ENCODE results near the gene UBE2E1.
"Not testable (repeated sequence)": the region's sequence is repeated elsewhere in the genome, so short reads cannot be mapped to it uniquely, and the experiment has no call there.

UBE2E1 gene

DNA sequence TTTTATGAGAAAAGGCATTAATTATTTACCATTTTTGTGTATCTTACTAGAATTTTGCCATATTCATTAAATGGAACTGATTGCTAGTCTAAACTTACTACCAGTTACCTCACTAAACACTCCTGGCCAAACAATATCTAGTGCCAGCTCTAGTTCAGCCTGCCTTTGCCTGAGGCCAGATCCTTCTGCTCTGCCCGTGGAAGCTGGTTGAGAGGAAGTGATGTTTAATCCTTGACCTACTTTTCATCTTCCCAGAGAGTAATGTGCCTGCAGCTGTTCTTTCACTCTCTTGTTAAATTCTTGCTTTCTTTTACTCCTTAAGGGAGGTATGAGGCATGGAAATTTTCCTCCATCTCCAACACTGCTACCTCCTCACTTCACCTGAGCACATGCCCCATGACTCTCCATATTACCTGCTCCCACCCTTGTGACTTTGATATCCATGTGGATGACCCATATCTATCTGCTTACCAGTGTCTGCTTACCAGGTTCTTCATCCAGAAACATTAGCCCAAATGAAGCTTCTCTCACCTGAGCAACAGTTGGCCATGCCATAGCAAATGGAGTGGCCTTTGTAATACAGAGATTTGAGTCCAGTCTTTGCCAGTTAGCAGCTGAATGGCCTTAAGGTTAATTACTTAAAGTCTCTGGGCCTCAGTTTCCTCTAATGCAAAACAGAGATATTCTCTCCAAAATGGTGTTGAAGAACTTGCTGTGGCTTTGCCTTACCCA is 53.4 kb downstream of the UBE2E1 start:
- DNase-seq, result no peak

DNA sequence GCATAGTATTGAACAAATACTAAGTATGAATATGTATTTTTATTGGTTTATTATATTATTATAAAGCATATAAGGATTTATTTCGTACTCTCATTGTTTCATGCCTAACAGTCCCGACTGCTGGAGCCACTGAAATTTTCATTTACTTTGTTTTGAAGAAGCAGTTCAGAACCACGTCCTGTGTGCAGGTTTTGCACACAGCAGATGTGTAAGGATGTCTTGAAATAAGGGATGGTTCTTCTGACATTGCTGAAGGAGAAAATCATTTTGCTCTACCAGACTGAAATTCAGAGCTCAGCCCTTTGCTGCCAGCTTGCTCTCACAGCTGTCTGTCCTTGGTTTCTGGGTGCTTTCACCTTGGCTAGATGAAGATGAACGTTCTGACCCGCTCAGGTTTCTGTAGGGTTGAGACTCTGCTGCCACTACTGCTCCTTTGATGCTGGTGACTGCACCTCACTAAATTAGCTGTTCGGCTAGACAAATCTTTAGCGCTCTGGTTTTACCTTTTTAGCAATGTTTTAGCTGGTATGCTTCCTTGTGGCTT is 54.2 kb downstream of the UBE2E1 start:
- no peak for DNase-seq

DNA sequence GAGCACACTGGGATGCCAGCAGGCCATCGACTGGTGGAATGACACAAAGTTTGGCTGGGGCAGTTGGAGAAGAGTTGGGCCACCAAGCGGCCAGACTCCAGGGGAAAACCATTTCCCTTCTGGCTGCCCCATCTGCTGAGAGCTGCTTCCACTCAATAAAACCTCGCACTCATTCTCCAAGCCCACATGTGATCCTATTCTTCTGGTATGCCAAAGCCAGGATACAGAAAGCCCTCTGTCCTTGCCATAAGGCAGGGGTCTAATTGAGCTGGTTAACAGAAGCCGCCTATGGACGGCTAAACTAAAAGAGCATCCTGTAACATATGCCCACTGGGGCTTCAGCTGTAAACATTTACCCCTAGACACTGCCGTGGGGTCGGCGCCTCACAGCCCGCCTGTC is 55.9 kb downstream of the UBE2E1 start:
- no peak for DNase-seq

DNA sequence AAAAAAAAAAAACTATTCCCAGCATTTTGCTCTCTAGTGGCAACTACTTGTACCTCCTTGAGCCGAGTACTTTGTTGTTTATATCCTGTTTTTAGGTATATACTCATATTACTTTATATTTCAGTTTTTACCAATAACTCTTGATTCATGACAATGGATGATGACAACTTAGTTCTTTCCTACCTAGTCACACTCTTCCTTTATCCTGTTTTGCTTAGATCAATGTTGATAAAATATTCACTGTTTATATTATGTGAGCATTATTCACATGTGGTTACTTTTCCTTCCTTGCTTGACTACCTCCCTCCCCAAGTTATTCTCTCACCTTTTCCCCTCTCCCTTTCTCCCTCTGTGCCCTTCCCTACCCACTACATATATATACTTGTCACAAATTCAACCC is 57.3 kb downstream of the UBE2E1 start:
- no peak for DNase-seq

DNA sequence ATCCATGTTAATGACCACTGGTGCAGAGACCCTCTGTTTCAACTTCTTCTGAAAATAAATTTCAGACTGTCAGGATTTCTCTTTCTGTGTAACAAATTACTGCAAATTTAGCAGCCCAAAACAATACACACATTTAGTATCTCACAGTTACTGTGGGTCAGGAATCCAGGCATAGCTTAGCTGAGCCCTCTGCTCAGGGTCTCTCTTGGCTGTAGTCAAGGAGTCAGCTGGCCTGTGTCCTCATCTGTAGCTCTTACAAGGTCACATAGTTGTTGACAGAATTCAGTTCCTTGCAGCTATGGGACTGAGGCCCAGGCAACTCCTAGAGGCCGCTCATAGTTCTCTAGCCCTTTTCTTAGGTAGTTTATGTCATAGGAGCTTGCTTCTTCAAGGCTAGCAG is 59.2 kb downstream of the UBE2E1 start:
- no peak for DNase-seq

DNA sequence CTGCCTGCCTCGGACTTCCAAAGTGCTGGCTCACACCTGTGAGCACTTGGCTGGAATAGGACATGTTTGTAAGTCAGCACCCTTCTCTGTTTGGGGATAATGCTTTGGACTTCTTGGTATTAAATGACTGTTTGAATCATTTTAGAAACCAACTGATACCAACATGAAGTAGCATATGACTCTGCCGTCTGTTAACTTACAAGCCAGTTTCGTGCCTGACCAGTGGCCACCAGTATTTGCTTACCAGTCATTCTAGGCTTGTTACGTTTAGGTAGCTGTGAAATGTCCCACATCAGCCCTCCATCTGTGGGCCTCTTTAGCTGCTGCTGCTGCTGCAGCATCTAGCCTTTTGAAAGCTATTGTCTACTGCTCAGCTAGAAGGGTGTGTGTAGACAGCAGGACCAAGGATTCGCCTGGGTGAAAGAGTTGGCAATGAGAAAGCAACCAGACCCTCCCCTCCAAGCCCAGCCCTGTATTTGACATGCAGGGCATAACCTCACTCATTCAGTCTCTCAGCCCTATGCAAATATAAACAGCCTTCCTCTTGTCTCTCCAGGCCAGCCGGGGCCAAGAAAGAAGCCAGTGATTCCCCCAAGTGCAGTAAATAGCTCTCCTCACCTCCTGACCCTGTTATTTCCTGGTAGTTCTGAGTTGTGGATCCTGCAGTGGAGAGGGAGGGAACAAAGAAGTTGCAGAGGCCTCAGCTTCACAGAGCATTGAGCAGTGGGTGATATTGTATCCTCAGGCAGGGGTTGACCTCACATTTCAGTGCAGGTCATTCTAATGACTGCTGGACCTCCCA is 60.0 kb downstream of the UBE2E1 start:
- no peak for DNase-seq

DNA sequence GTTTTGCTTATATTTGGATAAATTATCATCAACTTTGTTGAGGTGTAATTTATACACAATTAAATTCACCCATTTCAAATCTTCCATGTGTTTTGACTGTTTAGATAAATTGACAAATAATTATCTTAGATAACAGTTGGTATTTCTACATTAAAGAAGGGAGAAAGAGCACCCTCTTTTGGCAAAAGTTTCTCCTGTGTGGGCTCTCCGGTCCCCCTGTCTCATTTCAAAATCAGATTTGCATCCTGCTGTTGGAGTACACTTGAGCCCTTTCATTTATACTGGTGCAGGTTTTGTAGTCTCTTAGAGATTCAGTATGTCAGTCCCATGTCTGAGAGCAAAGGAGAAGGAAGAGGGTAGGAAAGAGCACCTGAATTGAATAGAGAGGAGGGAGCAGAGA is 61.6 kb downstream of the UBE2E1 start:
- no peak for DNase-seq

DNA sequence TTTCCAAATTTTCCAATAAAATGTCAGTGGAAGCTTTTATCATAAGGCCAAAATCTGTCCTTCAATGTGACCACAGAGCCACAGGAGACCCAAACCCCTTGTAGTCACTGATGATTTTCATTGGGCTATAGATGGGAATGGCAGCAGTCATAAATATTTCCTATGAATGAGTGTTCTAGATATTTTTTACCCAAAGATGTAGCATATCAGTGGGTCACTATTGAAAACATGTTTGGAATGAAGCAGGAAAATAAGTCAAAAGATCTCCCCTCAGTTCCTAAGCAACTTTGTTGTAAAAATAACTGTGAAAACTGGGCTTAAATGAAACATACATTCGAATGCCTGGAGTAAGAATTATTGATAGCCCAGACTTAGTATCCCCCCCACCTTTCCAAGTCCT is 62.1 kb downstream of the UBE2E1 start:
- DNase-seq, result no peak

DNA sequence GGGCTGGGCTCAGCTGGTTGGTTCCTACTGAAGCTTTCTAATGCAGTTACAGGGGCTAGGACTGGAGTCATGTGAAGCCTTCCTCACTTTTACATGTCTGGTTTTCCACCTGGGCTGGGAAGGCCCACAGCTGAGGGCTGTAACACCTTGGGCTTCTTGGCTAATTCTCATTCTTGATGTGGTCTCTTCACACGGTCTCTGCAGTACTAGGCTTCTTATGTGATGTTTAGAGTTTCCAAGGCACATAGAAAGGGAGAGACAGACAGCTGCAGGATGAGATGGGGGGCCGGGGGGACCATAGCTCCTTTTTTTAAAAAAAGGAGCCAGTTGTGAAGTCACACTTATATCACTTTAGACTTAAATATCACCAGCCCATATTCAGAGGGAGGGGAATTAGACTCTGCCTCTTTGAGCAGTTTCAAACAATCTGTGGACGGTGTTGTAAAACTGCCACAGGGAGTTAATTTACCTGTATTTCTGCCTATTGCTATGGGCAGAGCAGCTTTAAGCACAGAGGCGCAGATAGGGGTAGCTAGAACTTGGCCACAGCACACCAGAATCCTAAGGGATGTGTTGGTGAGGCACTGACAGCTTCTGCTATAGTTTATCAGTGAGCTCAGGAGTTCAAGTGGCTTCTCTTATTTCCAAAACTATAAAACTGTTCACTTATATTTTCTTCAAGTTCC is 64.4 kb downstream of the UBE2E1 start:
- no peak for DNase-seq

DNA sequence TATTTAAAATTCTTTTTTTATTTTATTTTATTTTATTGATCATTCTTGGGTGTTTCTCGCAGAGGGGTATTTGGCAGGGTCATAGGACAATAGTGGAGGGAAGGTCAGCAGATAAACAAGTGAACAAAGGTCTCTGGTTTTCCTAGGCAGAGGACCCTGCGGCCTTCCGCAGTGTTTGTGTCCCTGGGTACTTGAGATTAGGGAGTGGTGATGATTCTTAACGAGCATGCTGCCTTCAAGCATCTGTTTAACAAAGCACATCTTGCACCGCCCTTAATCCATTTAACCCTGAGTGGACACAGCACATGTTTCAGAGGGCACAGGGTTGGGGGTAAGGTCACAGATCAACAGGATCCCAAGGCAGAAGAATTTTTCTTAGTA is 64.9 kb downstream of the UBE2E1 start:
- DNase-seq, result not testable (repeated sequence)

DNA sequence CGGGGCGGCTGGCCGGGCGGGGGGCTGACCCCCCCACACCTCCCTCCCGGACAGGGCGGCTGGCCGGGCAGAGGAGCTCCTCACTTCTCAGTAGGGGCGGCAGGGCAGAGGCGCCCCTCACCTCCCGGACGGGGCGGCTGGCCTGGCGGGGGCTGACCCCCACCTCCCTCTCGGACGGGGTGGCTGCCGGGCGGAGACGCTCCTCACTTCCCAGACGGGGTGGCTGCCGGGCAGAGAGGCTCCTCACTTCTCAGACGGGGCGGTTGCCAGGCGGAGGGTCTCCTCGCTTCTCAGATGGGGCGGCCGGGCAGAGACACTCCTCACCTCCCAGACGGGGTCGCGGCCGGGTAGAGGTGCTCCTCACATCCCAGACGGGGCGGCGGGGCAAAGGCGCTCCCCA is 65.6 kb downstream of the UBE2E1 start:
- DNase-seq, result not testable (repeated sequence)

DNA sequence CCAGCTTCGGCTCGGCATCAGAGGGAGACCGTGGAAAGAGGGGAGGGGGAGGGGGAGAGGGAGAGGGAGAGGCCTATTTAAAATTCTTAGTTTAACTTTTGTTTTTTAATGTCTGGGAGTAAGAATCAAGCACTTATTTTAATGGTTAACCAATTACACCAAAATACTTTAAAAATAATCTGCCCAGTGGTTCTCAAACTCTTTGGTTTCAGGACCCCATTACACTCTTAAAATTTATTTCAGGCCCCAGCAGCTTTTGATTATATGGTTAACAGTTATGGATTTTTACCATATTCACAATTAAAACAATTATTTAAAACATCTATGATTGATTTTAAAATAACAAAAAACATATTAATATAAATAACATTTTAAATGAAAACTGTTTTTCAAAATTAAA is 66.6 kb downstream of the UBE2E1 start:
- no peak for DNase-seq

DNA sequence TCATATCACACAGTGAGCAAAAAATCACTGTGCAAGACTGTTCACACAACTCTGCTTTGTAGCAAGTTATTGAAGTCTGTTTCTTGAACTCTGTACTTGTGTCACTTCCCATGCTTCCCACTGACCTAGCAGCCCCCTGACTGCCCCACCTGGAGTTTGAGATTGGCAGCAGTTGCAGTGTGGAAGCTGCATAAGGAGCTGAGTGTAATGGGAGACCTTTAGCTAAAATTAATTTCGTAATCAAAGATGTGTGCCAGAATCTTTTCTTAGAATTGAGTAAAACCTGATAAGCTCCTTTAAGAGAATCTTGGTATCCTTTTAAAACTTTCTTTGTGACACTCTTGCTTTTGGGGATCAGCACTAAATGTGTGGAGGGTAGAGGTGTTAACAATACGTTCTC is 68.2 kb downstream of the UBE2E1 start:
- DNase-seq, result no peak

DNA sequence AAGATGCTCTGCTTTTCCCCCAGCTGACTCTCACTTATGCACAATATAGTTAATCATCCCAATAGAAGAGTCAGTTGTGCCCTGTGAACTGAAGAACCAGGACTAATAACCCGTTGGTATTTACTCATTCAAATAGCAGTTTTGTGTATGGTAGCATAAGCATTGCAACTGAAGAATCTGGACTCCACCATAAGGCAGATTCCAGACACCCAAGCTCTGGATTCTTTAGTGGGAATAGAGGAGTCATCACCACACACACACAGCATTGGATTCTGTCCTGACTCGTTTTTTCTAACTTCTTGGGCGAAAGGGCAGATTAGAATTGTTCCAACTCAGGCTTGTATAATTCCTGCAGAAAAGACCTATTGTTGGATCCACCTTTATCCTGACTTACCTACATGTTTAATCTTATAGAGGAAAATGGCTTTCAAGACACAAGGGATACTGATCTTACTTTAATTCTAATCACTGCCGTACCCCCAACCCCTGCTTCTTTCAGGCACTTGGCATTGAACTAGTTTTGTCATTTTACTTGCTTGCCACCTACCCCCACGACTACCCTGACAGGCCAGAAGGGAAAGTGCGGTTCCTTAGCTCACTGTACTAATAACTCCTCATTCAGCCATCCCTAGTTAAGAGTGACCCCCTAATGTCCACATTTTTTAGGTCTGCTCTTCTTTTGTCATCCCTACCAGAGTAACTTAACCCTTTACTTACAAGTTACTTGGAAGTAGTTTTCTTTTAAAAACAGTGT is 68.8 kb downstream of the UBE2E1 start:
- no peak for DNase-seq

DNA sequence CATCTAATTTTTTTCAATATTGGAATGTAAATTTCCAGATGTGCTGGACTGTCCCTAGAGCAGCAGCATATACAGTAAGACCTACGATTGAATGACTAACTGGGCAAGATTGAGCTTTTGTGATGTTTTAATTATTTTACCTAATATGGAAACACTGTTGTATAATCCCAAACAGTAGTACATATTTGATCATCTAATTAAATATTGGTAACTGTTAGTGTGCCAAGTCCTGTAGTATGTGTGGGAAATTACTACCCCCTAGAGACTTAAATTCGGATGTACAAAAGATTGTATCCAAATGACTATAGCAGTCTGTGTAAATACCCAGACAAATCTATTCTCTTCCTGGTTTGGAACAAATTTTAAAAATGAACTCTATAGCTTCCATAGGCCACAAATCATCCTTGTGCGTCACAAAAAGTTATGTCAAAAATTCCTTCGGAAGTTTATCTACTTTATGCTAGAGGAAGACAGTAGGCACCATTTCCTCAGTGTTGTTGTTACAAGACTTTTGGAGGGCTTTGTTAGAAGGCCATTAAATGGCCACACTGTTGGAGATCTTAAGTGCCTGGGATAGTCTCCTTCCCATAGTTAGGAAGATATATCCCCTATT is 69.5 kb downstream of the UBE2E1 start:
- DNase-seq, result no peak

DNA sequence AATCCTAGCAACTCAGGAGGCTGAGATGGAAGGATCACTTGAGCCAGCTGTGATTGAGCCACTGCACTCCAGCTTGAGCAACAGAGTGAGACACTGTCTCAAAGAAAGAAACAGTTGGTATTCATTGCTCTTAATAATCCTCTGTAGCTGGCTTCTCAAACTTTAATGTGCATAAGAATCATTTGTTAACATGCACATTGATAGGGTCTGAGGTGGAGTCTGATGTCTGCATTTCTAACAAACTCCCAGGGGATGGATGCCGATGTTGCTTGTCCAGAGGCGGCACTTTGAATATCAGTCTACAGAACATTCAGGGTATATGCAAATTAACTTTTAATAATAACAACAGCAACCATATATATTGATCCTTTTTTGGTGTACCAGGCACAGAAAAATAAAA is 71.2 kb downstream of the UBE2E1 start:
- no peak for DNase-seq

DNA sequence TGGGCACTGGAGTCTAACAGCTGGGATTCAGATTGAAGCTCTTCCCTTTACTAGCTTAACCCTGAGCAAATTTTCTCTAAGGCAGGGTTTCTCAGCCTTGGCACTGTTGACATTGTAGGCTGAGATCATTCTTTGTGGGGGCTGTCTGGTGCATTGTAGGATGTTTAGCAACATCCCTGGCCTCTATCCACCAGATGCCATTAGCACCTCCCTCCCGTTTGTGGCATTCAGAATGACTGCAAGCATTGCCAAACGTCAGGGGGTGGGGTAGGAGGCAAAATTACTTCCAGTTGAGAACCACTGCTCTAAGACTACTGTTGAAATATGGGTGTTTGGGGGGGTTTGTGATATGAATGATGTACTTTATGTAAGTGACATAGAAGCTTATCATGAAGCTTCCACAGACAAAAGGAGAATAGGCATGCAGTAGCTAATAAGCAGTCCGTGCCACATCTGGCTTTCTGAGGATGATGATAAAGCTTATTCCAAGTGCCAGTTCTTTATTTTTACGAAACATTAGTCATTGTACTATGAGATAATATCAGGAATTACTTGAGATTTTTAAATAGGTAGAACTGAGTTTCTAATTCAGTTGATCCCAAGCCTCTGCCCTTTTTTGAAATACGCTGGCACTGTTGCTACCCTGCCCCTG is 71.7 kb downstream of the UBE2E1 start:
- DNase-seq, result no peak

DNA sequence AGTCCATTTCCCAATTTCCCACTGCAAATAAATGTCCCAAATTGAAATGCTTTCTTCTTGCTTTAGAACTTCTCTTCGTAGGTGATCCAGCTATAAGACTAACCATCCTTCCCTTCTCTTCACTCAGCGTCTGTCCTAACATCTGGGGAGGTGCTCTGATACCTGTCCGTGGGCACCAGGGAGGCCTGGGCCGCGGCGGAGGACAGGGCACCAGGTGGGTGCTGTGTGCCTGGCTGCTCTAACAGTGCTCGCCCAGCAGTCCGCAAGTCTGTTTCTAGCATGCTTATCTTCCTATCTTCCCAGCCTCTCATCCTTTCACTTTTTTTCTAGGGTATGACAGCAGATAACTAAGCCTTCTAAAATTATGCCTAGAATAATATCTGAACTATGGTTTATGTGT is 73.7 kb downstream of the UBE2E1 start:
- no peak for DNase-seq

DNA sequence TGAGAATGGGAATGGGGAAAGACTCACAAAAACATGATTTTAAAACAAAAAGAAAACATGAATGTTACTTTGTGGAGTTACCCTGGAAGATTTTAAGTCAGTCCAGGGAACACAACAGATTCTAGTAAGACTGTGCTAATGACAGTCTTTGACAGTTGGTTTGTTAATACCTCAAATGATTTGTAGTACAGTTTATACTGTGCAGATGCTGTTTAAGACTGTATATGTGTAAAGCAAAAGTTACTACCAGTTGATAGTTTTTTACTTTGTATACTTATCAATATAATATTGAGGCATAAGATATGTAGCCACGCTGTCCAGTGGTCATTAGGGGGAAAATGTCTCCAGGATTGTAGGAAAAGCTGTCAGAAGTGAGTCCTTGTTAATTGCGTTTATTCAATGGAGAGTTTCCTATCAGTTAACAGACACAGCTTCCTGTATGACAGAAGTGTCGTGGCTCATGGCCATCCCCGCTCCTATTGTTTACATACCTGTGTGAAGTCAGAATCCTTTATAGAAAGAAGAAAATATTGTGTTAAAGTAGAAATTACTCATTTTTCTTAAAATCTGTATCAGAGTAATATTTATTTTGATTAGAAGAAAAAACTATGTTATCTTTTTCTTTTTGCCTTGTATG is 75.1 kb downstream of the UBE2E1 start:
- no peak for DNase-seq

DNA sequence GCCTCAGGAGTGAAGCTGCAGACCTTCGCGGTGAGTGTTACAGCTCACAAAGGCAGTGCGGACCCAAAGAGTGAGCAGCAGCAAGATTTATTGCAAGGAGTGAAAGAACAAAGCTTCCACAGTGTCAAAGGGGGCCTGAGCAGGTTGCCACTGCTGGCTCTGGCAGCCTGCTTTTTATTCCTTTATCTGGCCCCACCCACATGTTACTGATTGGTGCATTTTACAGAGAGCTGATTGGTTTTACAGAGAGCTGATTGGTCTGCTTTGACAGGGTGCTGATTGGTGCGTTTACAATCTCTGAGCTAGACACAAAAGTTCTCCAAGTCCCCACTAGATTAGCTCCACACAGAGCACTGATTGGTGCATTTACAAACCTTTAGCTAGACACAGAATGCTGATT is 76.2 kb downstream of the UBE2E1 start:
- DNase-seq, result not testable (repeated sequence)

DNA sequence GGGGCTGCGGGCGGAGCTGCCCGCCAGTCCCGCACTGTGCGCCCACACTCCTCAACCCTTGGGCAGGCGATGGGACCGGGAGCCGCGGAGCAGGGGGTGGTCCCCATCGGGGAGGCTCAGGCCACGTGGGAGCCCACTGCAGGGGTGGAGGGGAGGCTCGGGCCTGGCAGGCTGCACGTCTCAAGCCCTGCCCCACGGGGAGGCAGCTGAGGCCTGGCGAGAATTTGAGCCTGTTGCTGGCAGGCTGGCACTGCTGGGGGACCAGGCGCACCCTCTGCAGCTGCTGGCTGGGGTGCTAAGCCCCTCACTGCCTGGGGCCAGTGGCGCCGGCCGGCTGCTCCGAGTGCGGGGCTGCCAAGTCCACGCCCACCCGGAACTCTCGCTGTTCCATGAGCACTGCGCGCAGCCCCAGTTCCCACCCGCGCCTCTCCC is 76.7 kb downstream of the UBE2E1 start:
- DNase-seq, result no peak
